Measurements from ENCODE around the gene BRD4.
A peak's percentile ranks its signal among the peaks of the same experiment; 100 is the strongest.

BRD4 gene

DNA sequence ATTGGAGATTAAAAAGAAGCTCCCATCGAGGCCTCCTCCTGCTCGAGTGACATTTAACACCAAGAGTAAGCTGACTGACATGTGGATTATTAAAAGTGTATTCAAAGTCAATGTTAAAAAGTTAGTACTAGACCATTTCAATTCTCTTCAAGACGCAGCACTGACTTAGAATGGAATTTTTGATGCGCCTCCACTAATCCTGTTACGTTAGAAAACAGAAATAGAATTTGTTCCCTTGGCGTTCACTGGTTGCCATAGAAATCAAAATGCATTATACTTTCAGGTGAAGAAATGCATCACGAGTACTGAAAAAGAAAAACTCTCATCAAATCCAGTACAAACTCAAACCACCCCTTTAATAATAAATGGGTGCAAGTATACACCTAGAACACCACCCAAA is 42.2 kb downstream of the BRD4 start:
- Histone ChIP-seq H3K4me1 (ENCODE audit: control insufficient read depth in 1 of 2, insufficient read depth in 1 of 2, low read depth in 1 of 2, low read length in 1 of 2) (peaks cover 39% of the 10 kb centered on the region in 2 experiments), H3K4me3 (ENCODE audit: low read depth in 1 of 2, low read length in 1 of 2) (no peak overlapping the region), H3K36me3 (no peaks in the 10 kb centered on the region), H3K27me3 (no peaks in the 10 kb centered on the region), H3K27ac (no peak overlapping the region), H3K9me3 (no peaks in the 10 kb centered on the region)
- TF ChIP-seq, protein P1, sequence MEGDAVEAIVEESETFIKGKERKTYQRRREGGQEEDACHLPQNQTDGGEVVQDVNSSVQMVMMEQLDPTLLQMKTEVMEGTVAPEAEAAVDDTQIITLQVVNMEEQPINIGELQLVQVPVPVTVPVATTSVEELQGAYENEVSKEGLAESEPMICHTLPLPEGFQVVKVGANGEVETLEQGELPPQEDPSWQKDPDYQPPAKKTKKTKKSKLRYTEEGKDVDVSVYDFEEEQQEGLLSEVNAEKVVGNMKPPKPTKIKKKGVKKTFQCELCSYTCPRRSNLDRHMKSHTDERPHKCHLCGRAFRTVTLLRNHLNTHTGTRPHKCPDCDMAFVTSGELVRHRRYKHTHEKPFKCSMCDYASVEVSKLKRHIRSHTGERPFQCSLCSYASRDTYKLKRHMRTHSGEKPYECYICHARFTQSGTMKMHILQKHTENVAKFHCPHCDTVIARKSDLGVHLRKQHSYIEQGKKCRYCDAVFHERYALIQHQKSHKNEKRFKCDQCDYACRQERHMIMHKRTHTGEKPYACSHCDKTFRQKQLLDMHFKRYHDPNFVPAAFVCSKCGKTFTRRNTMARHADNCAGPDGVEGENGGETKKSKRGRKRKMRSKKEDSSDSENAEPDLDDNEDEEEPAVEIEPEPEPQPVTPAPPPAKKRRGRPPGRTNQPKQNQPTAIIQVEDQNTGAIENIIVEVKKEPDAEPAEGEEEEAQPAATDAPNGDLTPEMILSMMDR (IDR thresholded peaks at IDR 0.05), result no peak

DNA sequence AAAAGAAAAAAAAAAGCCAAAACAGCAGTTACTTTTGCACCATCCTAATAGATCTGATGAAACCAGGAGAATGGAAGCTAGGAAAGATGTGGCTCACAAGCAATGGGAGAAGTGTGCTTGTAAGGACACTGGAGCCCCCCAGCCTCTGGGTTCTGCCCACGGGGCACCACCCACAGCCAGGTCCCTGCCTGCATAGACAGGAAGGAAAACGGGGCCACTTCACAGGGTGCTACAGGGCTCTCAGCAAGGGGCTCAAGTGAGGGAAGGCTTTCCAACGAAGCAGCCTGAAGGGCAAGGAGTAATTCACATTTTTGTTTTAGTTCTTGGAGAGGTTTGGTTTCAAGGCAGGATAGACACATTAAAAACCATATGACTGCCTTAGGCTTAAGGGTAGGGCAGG is 42.7 kb downstream of the BRD4 start:
- TF ChIP-seq, protein P1 (IDR thresholded peaks at IDR 0.05), result no peak
- no peaks in the 10 kb centered on the region for H3K36me3 ChIP-seq
- peaks cover 42 to 43% of the 10 kb centered on the region in 2 experiments for H3K4me1 ChIP-seq (ENCODE audit: control insufficient read depth in 1 of 2, insufficient read depth in 1 of 2, low read depth in 1 of 2, low read length in 1 of 2)
- no peaks in the 10 kb centered on the region for H3K9me3 ChIP-seq
- no peaks in the 10 kb centered on the region for H3K27me3 ChIP-seq
- H3K4me3 ChIP-seq (ENCODE audit: low read depth in 1 of 2, low read length in 1 of 2), result no peak overlapping the region
- no peak overlapping the region for H3K27ac ChIP-seq

DNA sequence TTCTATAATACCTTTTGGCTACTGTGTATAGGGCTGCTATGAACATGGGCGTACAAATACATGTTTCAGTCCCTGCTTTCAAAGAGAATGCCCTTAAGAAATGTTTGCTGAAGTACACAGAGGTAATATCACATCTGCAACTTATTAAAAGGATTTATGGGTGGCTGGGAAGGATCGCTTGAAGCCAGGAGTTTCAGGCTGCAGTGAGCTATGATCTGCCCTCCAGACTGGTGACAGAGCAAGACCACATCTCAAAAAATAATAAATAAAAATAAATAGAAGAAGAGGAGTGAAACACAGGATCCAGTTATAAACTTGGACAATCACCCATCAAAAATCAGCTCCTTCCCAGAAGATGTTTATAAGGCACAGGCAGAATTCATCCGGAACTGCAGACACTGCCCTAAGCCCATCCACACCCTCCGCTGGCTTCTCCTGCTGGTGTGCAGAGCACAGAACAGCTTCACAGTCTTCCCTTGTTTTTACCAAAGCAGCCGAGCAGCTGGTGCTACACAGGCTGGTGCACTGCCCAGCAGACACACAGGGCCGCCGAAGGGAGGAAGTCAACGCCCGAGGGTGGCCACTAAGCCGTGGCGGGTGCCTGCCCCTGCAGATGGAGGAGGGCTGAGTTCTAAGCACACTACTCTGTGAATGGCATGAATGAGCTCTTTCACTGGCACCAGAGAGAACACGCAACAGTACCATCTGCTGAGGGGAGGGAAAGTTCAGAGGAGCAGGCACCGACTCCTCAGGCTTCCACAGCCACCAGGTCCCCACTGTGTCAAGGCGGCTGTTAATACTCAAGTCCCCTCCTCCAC is 44.0 kb downstream of the BRD4 start:
- TF ChIP-seq, protein P1 (IDR thresholded peaks at IDR 0.05), result no peak
- Histone ChIP-seq H3K9me3 (no peaks in the 10 kb centered on the region), H3K27me3 (no peaks in the 10 kb centered on the region), H3K4me3 (ENCODE audit: low read depth in 1 of 2, low read length in 1 of 2) (no peak overlapping the region), H3K27ac (peak overlapping the region; percentile 43), H3K4me1 (ENCODE audit: control insufficient read depth in 1 of 2, insufficient read depth in 1 of 2, low read depth in 1 of 2, low read length in 1 of 2) (peaks cover 40% of the 10 kb centered on the region in 2 experiments), H3K36me3 (no peaks in the 10 kb centered on the region)

DNA sequence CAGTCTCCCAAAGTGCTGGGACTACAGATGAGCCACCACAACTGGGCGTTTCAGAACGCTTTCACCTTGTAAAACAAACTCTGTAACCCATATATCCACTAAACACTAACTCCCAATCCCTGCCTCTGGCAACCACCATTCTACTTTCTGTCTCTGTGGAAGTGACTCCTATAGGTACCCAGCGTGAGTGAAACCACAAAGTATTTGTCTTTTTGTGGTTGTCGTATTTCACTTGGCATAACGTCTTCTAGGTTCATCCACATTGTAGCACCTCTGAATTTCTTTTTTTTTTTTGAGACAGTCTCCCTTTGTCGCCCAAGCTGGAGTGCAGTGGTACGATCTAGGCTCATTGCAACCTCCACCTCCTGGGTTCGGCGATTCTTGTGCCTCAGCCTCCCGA is 44.8 kb downstream of the BRD4 start:
- TF ChIP-seq, protein P1 (IDR thresholded peaks at IDR 0.05), result no peak
- Histone ChIP-seq H3K4me3 (ENCODE audit: low read depth in 1 of 2, low read length in 1 of 2) (no peak overlapping the region), H3K27ac (no peak overlapping the region), H3K27me3 (no peaks in the 10 kb centered on the region), H3K4me1 (ENCODE audit: control insufficient read depth in 1 of 2, insufficient read depth in 1 of 2, low read depth in 1 of 2, low read length in 1 of 2) (peaks cover 41 to 45% of the 10 kb centered on the region in 2 experiments), H3K36me3 (no peaks in the 10 kb centered on the region), H3K9me3 (no peaks in the 10 kb centered on the region)

DNA sequence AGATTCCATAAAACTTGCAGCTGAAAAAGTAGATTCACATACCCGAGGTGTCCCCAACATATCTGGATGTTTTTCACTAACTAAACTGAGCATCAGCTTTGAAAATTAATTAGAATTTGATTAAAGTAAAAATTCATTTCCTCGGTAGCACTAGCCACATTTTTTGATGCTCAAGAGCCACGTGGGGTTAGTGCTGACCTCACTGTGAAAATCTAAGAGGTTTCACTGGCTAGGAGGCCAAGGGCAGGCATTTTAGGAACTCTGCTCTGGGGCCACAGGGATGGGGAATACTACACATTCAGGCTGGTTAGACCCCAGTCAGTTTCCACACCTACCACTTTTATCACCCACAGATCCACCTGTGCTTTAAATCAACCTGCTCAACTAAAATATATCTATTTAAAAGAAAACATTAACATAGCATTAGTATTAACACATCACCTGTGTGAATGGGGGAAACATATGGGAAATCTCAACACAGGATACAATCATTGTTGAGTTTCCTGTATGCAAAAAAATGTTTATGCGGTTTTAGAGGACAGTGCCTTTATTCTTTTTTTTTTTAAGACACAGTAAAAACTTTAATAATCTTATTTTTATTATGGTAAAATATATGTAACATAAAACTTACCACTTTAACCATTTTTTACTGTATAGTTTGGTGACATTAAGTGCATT is 45.5 kb downstream of the BRD4 start:
- no peaks in the 10 kb centered on the region for H3K36me3 ChIP-seq
- H3K27me3 ChIP-seq, result no peaks in the 10 kb centered on the region
- peaks cover 48 to 52% of the 10 kb centered on the region in 2 experiments for H3K4me1 ChIP-seq (ENCODE audit: control insufficient read depth in 1 of 2, insufficient read depth in 1 of 2, low read depth in 1 of 2, low read length in 1 of 2)
- TF ChIP-seq, protein P1 (IDR thresholded peaks at IDR 0.05), result no peak
- H3K27ac ChIP-seq, result peak overlapping the region; percentile 24
- H3K9me3 ChIP-seq, result no peaks in the 10 kb centered on the region
- H3K4me3 ChIP-seq (ENCODE audit: low read depth in 1 of 2, low read length in 1 of 2), result no peak overlapping the region

Data from neutrophil (primary cell).